ENCODE data around the gene BUD13.
A peak's percentile ranks its signal among the peaks of the same experiment; 100 is the strongest.

DNA sequence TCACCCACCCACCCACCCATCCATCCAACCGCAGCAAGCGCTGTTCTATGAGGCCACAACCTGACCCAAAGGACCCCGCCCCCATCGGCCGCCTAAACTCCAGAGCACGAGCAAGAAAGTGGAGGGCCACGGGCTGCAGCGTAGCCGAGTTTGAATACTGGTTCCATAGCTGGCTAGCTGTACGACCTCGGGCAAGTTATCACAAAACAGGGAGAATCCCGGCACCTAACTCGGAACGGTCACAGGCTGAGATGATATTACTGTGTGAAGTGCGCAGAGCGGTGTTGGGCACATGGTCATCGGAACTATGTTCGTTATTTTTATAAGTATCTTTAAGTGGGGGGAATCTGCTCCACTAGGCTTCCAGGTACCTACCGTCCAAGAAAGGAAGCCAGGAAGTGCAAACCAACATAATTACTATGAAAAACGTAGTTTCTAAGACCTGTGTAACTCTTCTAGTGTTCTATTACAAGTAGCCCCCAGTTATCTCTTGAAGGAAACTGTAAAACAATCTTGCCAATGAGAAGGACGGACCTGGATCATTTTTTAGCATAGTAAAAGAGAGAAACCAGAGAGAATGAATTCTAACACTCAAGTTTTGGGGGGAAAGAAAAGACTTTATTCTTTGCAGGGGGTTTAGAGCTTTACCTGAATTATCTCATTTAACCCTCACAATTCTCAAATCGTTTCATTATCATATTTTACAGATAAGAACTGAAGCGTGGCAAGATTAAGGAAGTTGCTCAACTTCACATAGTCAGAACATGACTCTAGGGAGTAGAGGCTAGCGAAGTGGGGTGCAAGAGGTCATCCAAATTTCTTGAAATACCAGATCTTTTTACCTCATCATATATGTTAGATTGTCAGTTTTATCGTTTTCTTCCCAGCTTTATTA is 663 bp upstream of the BUD13 start:
- TF ChIP-seq, protein P1, sequence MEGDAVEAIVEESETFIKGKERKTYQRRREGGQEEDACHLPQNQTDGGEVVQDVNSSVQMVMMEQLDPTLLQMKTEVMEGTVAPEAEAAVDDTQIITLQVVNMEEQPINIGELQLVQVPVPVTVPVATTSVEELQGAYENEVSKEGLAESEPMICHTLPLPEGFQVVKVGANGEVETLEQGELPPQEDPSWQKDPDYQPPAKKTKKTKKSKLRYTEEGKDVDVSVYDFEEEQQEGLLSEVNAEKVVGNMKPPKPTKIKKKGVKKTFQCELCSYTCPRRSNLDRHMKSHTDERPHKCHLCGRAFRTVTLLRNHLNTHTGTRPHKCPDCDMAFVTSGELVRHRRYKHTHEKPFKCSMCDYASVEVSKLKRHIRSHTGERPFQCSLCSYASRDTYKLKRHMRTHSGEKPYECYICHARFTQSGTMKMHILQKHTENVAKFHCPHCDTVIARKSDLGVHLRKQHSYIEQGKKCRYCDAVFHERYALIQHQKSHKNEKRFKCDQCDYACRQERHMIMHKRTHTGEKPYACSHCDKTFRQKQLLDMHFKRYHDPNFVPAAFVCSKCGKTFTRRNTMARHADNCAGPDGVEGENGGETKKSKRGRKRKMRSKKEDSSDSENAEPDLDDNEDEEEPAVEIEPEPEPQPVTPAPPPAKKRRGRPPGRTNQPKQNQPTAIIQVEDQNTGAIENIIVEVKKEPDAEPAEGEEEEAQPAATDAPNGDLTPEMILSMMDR (IDR thresholded peaks at IDR 0.05; ENCODE audit: insufficient read depth, low read length): no peak
- TF ChIP-seq, protein P2, sequence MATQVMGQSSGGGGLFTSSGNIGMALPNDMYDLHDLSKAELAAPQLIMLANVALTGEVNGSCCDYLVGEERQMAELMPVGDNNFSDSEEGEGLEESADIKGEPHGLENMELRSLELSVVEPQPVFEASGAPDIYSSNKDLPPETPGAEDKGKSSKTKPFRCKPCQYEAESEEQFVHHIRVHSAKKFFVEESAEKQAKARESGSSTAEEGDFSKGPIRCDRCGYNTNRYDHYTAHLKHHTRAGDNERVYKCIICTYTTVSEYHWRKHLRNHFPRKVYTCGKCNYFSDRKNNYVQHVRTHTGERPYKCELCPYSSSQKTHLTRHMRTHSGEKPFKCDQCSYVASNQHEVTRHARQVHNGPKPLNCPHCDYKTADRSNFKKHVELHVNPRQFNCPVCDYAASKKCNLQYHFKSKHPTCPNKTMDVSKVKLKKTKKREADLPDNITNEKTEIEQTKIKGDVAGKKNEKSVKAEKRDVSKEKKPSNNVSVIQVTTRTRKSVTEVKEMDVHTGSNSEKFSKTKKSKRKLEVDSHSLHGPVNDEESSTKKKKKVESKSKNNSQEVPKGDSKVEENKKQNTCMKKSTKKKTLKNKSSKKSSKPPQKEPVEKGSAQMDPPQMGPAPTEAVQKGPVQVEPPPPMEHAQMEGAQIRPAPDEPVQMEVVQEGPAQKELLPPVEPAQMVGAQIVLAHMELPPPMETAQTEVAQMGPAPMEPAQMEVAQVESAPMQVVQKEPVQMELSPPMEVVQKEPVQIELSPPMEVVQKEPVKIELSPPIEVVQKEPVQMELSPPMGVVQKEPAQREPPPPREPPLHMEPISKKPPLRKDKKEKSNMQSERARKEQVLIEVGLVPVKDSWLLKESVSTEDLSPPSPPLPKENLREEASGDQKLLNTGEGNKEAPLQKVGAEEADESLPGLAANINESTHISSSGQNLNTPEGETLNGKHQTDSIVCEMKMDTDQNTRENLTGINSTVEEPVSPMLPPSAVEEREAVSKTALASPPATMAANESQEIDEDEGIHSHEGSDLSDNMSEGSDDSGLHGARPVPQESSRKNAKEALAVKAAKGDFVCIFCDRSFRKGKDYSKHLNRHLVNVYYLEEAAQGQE (IDR thresholded peaks at IDR 0.05; ENCODE audit: insufficient replicate concordance, low read depth): no peak
- TF ChIP-seq POLR2AphosphoS5 (IDR thresholded peaks at IDR 0.05; ENCODE audit: low read depth) (peak; percentile 4; the same call in 1 of the 2 replicates), GABPA (IDR thresholded peaks at IDR 0.05; ENCODE audit: low read depth) (no peak), SPI1 (IDR thresholded peaks at IDR 0.05; ENCODE audit: borderline replicate concordance, low read depth) (peak; percentile 46; the same call in 1 of the 2 replicates)
